Psoas muscle (tissue), 8 donors: ENCODE results near the gene GAP43. TPM values are rescaled to one million over a fixed set of nuclear protein-coding genes. Genes with fewer than 3 reads are reported as not detected.

Experiments
- ATAC-seq, 4 donors: fragments of 200-7000 bp; cut with Tn5 transposase; one replicate each; pipeline ENCODE4 v1.9.1; 2020; ENCODE audit warnings: moderate library complexity in 3 of 4, mild to moderate bottlenecking in 2 of 4
- DNase-seq, 2 donors: peaks; one replicate each; pipeline ENCODE4 v3.0.0-alpha.2; 2020
- H3K27ac ChIP-seq: fragments of 200-600 bp; one replicate; pipeline ENCODE4 v1.8.0; 2022
- H3K27me3 ChIP-seq, 3 donors: fragments of 200-600 bp in 1 of 3; one replicate each; pipeline versions ENCODE4 v1.6.1 to v1.8.0; 2013 to 2022; ENCODE audit warnings: low read length in 2 of 3, mild to moderate bottlenecking in 2 of 3, moderate library complexity in 1 of 3; ENCODE audit not compliant: insufficient read depth in 3 of 3
- H3K36me3 ChIP-seq, 2 donors: fragments of 200-600 bp in 1 of 2; one replicate each; pipeline versions ENCODE4 v1.6.1 to v1.8.0; 2013 to 2022; ENCODE audit warnings: low read depth in 1 of 2, mild to moderate bottlenecking in 1 of 2, moderate library complexity in 1 of 2; ENCODE audit not compliant: insufficient read depth in 1 of 2
- H3K4me1 ChIP-seq: fragments of 200-600 bp; one replicate; pipeline ENCODE4 v1.8.0; 2022
- H3K4me3 ChIP-seq: fragments of 200-600 bp; one replicate; pipeline ENCODE4 v1.8.0; 2022; ENCODE audit warnings: mild to moderate bottlenecking
- H3K9me3 ChIP-seq: fragments of 200-600 bp; one replicate; pipeline ENCODE4 v1.8.0; 2022
- CTCF ChIP-seq: fragments of 200-600 bp; IDR thresholded peaks from one replicate; pipeline ENCODE4 v1.8.0; 2022; ENCODE audit warnings: antibody characterized with exemption
- WGBS, 3 donors: extraction: QIAGEN DNeasy Blood & Tissue Kit; methylation state at CpG; one replicate each; pipeline versions ENCODE4 v1.1.6 to v1.1.7; 2013; 5-methylcytosine and 5-hydroxymethylcytosine counted together
- intact Hi-C, 2 donors: fragments of 100-400 bp; cut with DNase I; formaldehyde crosslinking; loops; one replicate each; pipeline versions ENCODE4 v1.11.0 to v1.14.2; 2022
- polyA plus RNA-seq, 3 donors: library from polyadenylated mRNA; stranded (reverse); fragments of 200-250 nt; gene quantifications; one replicate each; pipeline ENCODE4 v1.2.3, GENCODE V29; 2013
- total RNA-seq, 4 donors: library from RNA; stranded (reverse); fragmentation: NEBNext Ultra II Directional in 2 of 4; extraction: Animal tissue kit (Norgen Biotek cat#: 25700) in 2 of 4; gene quantifications; one replicate each; pipeline versions ENCODE4 v1.2.1 to v1.2.4, GENCODE V29; 2021 to 2023
- donor health status: healthy with polysubstance abuse.
- donor health status: DM: no; HTN: no; CAD: no; lungs with moderate emphysema.
- donor health status: Bipolar disorder and iron deficiency.
- donor health status: healthy.
- donor health status: DM: yes; HTN: yes; CAD: no.
- donor health status: DM: no; HTN: no; CAD: no.
- donor health status: DM: no; HTN: no; CAD: no.
- donor health status: DM: yes; HTN: yes; CAD: no.

Gene GAP43
- total and polyA plus RNA-seq, 7 donors, result 0.05 to 0.56 (median 0.35) TPM; not detected in 2

DNA sequence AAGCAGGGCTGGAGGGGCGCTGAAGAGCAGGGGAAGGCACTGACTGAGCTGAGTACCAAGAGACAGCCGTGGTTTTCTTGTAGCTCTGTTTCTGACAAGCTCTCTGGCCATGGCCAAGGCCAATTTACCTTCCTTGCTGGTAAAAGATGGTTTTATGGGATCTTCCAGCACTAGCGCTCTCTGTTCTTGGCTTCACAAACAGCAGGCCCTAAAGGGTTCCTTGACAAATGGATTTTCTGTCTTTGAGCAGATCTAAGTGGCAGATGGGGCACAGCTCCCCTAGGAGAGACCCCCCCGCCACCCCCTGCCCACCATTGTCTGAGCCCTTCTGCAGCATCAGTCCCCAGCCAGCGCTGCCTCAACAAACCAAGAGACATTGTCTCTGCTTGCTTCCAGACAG is 66.6 kb downstream of the GAP43 start:
- Histone ChIP-seq H3K4me1 (no peaks in the 10 kb centered on the region), H3K36me3 (no peaks in the 10 kb centered on the region), H3K4me3 (no peak overlapping the region), H3K27ac (no peak overlapping the region), H3K27me3 (no peaks in the 10 kb centered on the region), H3K9me3 (no peaks in the 10 kb centered on the region)
- intact Hi-C loops, result no loop called here
- WGBS, 3 donors, result 88 to 93% (median 90%) methylated on average over 5 of the region's 5 CpGs
- DNase-seq, result no peak
- TF ChIP-seq CTCF, result no peak
- ATAC-seq, result no peak

GRCh38 chr3:115691964-115692363 is 68.7 kb downstream of the GAP43 start:
- Histone ChIP-seq H3K36me3 (no peaks in the 10 kb centered on the region), H3K4me1 (no peaks in the 10 kb centered on the region), H3K4me3 (no peak overlapping the region), H3K27ac (no peak overlapping the region), H3K9me3 (no peaks in the 10 kb centered on the region), H3K27me3 (no peaks in the 10 kb centered on the region)
- DNase-seq (no peak), ATAC-seq (no peak)
- no peak for TF ChIP-seq CTCF
- WGBS, 3 donors, result 58 to 72% (median 65%) methylated on average over 4 of the region's 4 CpGs
- intact Hi-C loops, result loop anchor here (2.0 kb wide), 2 partner anchors 123 to 473 kb away; no protein-coding TSS in a partner anchor

- TF ChIP-seq CTCF, result peak; percentile 81
- Histone ChIP-seq H3K36me3 (no peaks in the 10 kb centered on the region), H3K4me1 (no peaks in the 10 kb centered on the region), H3K4me3 (no peak overlapping the region), H3K27me3 (no peaks in the 10 kb centered on the region), H3K27ac (no peak overlapping the region), H3K9me3 (no peaks in the 10 kb centered on the region)
- 19 to 21% (median 20%) methylated on average over 8 of the region's 8 CpGs for whole genome bisulfite sequencing, 3 donors
- peak; percentile 54 to 66 for DNase-seq
- ATAC-seq, result peak; percentile 90 to 99 (median 94)
- intact Hi-C loops, result loop anchor here (1.0 to 2.0 kb wide), 3 partner anchors 122 to 476 kb away; no protein-coding TSS in a partner anchor
Observed at GRCh38 chr3:115692887-115693524, 69.7 kb downstream of the GAP43 start.

DNA sequence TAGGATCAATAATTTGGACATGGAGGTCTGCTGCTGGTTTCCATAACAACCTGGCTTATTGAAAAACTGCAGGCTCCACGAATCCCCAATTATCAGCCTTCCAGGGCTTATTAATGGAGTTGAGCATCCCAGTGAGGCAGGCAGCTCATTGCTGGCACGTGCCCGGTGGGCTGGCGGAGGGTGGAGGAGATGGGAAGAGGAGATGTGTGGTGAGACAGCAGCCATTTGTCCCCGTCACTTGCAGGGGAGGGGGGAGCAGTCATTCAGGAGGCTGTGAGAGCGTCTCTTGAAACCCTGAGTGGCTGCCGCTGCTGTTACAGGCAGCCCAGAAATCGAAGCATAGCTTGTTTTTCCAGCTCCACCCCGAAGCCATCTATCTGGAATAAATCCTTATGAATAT is 70.6 kb downstream of the GAP43 start:
- intact Hi-C loops, result loop anchor here (1.0 to 2.0 kb wide), 3 partner anchors 121 to 477 kb away; no protein-coding TSS in a partner anchor
- Histone ChIP-seq H3K4me1 (no peaks in the 10 kb centered on the region), H3K27ac (no peak overlapping the region), H3K4me3 (no peak overlapping the region), H3K36me3 (no peaks in the 10 kb centered on the region), H3K9me3 (no peaks in the 10 kb centered on the region), H3K27me3 (no peaks in the 10 kb centered on the region)
- DNase-seq (no peak), ATAC-seq (no peak)
- no peak for TF ChIP-seq CTCF
- WGBS, 3 donors, result 61 to 75% (median 63%) methylated on average over 9 of the region's 9 CpGs

DNA sequence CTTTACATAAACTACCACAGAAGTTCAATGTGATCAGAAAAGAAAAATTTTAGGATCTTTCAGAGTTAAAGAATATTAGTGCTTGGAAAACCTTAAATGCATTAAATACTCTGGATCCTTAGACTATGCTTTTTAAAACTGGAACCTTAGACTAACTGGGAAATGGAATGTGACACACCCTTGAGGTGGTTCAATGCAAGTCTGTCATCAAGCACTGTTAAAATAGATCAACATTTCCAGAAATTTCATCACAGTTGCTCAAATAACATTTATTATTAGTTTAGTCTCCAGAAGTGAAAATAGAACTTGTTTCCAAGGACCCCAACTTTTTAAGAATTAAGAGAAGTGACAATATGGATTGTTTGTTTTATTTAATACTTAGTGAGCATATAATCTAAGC is 71.8 kb downstream of the GAP43 start:
- no peak for TF ChIP-seq CTCF
- DNase-seq, result no peak
- Histone ChIP-seq H3K9me3 (no peaks in the 10 kb centered on the region), H3K27me3 (no peaks in the 10 kb centered on the region), H3K27ac (no peak overlapping the region), H3K4me3 (no peak overlapping the region), H3K36me3 (no peaks in the 10 kb centered on the region), H3K4me1 (no peaks in the 10 kb centered on the region)
- ATAC-seq, result no peak
- intact Hi-C loops, result no loop called here
